H1 (cell line): ENCODE measurements around the gene FBXL5. TPM values are rescaled to one million over a fixed set of nuclear protein-coding genes. Genes with fewer than 3 reads are reported as not detected.

Experiments used
- CTCF ChIA-PET: fragments of 300-600 bp; sonication (Branson Sonifier 250); formaldehyde crosslinking; loops from one replicate; lab custom pipeline; 2021; ENCODE audit not compliant: partially characterized antibody; lab: Charles Lee
- POLR2A ChIA-PET: fragments of 300-600 bp; sonication (Branson Sonifier 250); formaldehyde crosslinking; loops from one replicate; lab custom pipeline; 2021; ENCODE audit warnings: inconsistent platforms; ENCODE audit not compliant: partially characterized antibody; lab: Charles Lee
- DNase-seq, 2 experiments: peaks; one replicate each; pipeline versions ENCODE4 v3.0.0 to v3.0.0-alpha.2; 2010 to 2022; ENCODE audit warnings: low spot score in 2 of 2, low read depth in 1 of 2, mixed read lengths in 1 of 2
- FAIRE-seq: peaks from 2 replicates; lab custom pipeline; 2011; peaks lifted over from hg19 to GRCh38; lab: Jason Lieb, UNC
- H2AFZ ChIP-seq: 2 replicates; pipeline ENCODE4 v1.8.1; 2012; ENCODE audit warnings: low read length, inconsistent platforms
- H2AK5ac ChIP-seq: 2 replicates; pipeline ENCODE4 v1.6.1; 2013; ENCODE audit warnings: low read depth, low read length
- H2BK120ac ChIP-seq: replicated peaks from 2 replicates; pipeline ENCODE3; 2013; ENCODE audit warnings: low read depth, low read length, inconsistent platforms
- H2BK12ac ChIP-seq: 2 replicates; pipeline ENCODE4 v1.6.1; 2013; ENCODE audit warnings: low read depth, low read length
- H2BK15ac ChIP-seq: 2 replicates; pipeline ENCODE4 v1.6.1; 2013; ENCODE audit warnings: low read length
- H2BK20ac ChIP-seq: 2 replicates; pipeline ENCODE4 v1.6.1; 2013; ENCODE audit warnings: low read length
- H2BK5ac ChIP-seq: 2 replicates; pipeline ENCODE4 v1.6.1; 2013; ENCODE audit warnings: low read depth, low read length
- H3K14ac ChIP-seq: 2 replicates; pipeline ENCODE4 v1.6.1; 2013; ENCODE audit warnings: inconsistent platforms; ENCODE audit not compliant: insufficient read length
- H3K18ac ChIP-seq: 2 replicates; pipeline ENCODE4 v1.6.1; 2013; ENCODE audit warnings: low read length; ENCODE audit errors: extremely low read depth
- H3K23ac ChIP-seq: 2 replicates; pipeline ENCODE4 v1.6.1; 2013; ENCODE audit warnings: inconsistent platforms; ENCODE audit not compliant: insufficient read length
- H3K23me2 ChIP-seq: 2 replicates; pipeline ENCODE4 v1.6.1; 2013; ENCODE audit warnings: low read depth, low read length
- H3K27ac ChIP-seq: 2 replicates; pipeline ENCODE4 v1.6.1; 2011; ENCODE audit warnings: low read depth, low read length, inconsistent platforms
- H3K27me3 ChIP-seq, 4 experiments: replicated peaks in 1 of 4; 1 replicate in 1 of 4; 2 replicates in 3 of 4; pipeline versions ENCODE4 v1.6.1 to v1.8.1; 2011 to 2013; ENCODE audit warnings: low read length in 3 of 4, mild to moderate bottlenecking in 3 of 4, inconsistent platforms in 2 of 4, mixed read lengths in 2 of 4, moderate library complexity in 1 of 4; ENCODE audit not compliant: control insufficient read depth in 3 of 4, insufficient read depth in 3 of 4; ENCODE audit errors: extremely low read depth in 1 of 4
- H3K36me3 ChIP-seq, 4 experiments: 2 replicates each; pipeline versions ENCODE4 v1.6.1 to v1.8.1; 2011 to 2013; ENCODE audit warnings: mild to moderate bottlenecking in 4 of 4, low read length in 3 of 4, moderate library complexity in 2 of 4, control low read depth in 1 of 4, inconsistent platforms in 1 of 4; ENCODE audit not compliant: insufficient read depth in 4 of 4, control insufficient read depth in 2 of 4
- H3K4ac ChIP-seq: replicated peaks from 2 replicates; pipeline ENCODE3; 2013; ENCODE audit warnings: low read length, low read depth, mixed read lengths, inconsistent platforms; ENCODE audit not compliant: insufficient read length
- H3K4me1 ChIP-seq, 4 experiments: replicated peaks in 1 of 4; 1 replicate in 1 of 4; 2 replicates in 3 of 4; pipeline versions ENCODE4 v1.6.1 to v1.8.1; 2011 to 2013; ENCODE audit warnings: low read length in 3 of 4, inconsistent platforms in 2 of 4, mixed read lengths in 1 of 4; ENCODE audit not compliant: insufficient read depth in 4 of 4, control insufficient read depth in 3 of 4
- H3K4me2 ChIP-seq, 2 experiments: 2 replicates each; pipeline versions ENCODE4 v1.6.1 to v1.8.1; 2011 to 2013; ENCODE audit warnings: low read depth in 2 of 2, low read length in 2 of 2, control low read depth in 1 of 2, inconsistent platforms in 1 of 2, mild to moderate bottlenecking in 1 of 2; ENCODE audit not compliant: insufficient read depth in 1 of 2
- H3K4me3 ChIP-seq, 4 experiments: fragments of 200-600, 300-600 bp in 1 of 4; sonication (generic), shearing (Covaris generic), sonication (Bioruptor Twin) in 1 of 4; 2 replicates each; pipeline versions ENCODE4 v1.5.1 to v1.8.1; 2011 to 2016; ENCODE audit warnings: low read length in 4 of 4, low read depth in 3 of 4, control low read depth in 2 of 4, inconsistent platforms in 2 of 4, mild to moderate bottlenecking in 2 of 4, mixed read lengths in 1 of 4, moderate library complexity in 1 of 4; ENCODE audit not compliant: insufficient read depth in 2 of 4; ENCODE audit errors: extremely low read depth in 1 of 4
- H3K56ac ChIP-seq: replicated peaks from 2 replicates; pipeline ENCODE3; 2013; ENCODE audit warnings: low read depth, mild to moderate bottlenecking, mixed read lengths, low read length, inconsistent platforms; ENCODE audit not compliant: insufficient read length
- H3K79me1 ChIP-seq: 2 replicates; pipeline ENCODE4 v1.6.1; 2013; ENCODE audit warnings: low read depth, low read length, control low read depth
- H3K79me2 ChIP-seq, 2 experiments: 2 replicates each; pipeline versions ENCODE4 v1.6.1 to v1.8.1; 2012 to 2013; ENCODE audit warnings: low read length in 2 of 2, mild to moderate bottlenecking in 2 of 2, inconsistent platforms in 1 of 2; ENCODE audit not compliant: insufficient read depth in 2 of 2, control insufficient read depth in 1 of 2
- H3K9ac ChIP-seq, 4 experiments: replicated peaks in 1 of 4; 1 replicate in 1 of 4; 2 replicates in 3 of 4; pipeline versions ENCODE4 v1.6.1 to v1.8.1; 2011 to 2013; ENCODE audit warnings: low read depth in 3 of 4, low read length in 3 of 4, control low read depth in 2 of 4, mild to moderate bottlenecking in 2 of 4, moderate library complexity in 2 of 4, inconsistent platforms in 1 of 4; ENCODE audit errors: extremely low read depth in 1 of 4
- H3K9me3 ChIP-seq, 2 experiments: 2 replicates each; pipeline versions ENCODE4 v1.6.1 to v1.8.1; 2012 to 2013; ENCODE audit warnings: mild to moderate bottlenecking in 2 of 2, moderate library complexity in 2 of 2, control low read depth in 1 of 2, inconsistent platforms in 1 of 2, low read depth in 1 of 2, low read length in 1 of 2, mixed read lengths in 1 of 2; ENCODE audit not compliant: insufficient read depth in 2 of 2
- H4K20me1 ChIP-seq, 2 experiments: replicated peaks in 1 of 2; 2 replicates each; pipeline versions ENCODE3 to v1.8.1; 2011 to 2013; ENCODE audit warnings: inconsistent platforms in 2 of 2, low read length in 2 of 2, mild to moderate bottlenecking in 1 of 2; ENCODE audit not compliant: insufficient read depth in 2 of 2, control insufficient read depth in 1 of 2
- H4K5ac ChIP-seq: 2 replicates; pipeline ENCODE4 v1.6.1; 2013; ENCODE audit warnings: low read length, low read depth, mixed read lengths, inconsistent platforms; ENCODE audit not compliant: insufficient read length
- H4K8ac ChIP-seq: 2 replicates; pipeline ENCODE4 v1.8.0; 2013; ENCODE audit warnings: mild to moderate bottlenecking, moderate library complexity, low read length, inconsistent platforms; ENCODE audit not compliant: insufficient read depth; ENCODE audit errors: extremely low read depth
- H4K91ac ChIP-seq: replicated peaks from 2 replicates; pipeline ENCODE3; 2013; ENCODE audit warnings: low read length, mixed read lengths, inconsistent platforms; ENCODE audit not compliant: insufficient read length
- BACH1 ChIP-seq: IDR thresholded peaks from 2 replicates; pipeline ENCODE4 v1.6.1; 2012; ENCODE audit warnings: low read length, improper control_type of control experiment
- BRCA1 ChIP-seq: IDR thresholded peaks from 2 replicates; pipeline ENCODE4 v1.6.1; 2012; ENCODE audit warnings: low read depth, low read length, improper control_type of control experiment
- EP300 ChIP-seq, 2 experiments: IDR thresholded peaks; 1 replicate in 1 of 2; 2 replicates in 1 of 2; pipeline ENCODE4 v1.6.1; 2011 to 2012; ENCODE audit warnings: low read depth in 2 of 2, low read length in 2 of 2, mild to moderate bottlenecking in 2 of 2, borderline replicate concordance in 1 of 2, inconsistent platforms in 1 of 2, moderate library complexity in 1 of 2
- HDAC2 ChIP-seq, 2 experiments: fragments of 300-600 bp in 1 of 2; sonication (generic) in 1 of 2; IDR thresholded peaks; 2 replicates each; pipeline ENCODE4 v1.6.1; 2011 to 2012; ENCODE audit warnings: low read depth in 2 of 2, low read length in 2 of 2, mild to moderate bottlenecking in 2 of 2, moderate library complexity in 2 of 2, borderline replicate concordance in 1 of 2, inconsistent platforms in 1 of 2
- POLR2A ChIP-seq, 2 experiments: IDR thresholded peaks; 1 replicate in 1 of 2; 2 replicates in 1 of 2; pipeline ENCODE4 v1.6.1; 2011; ENCODE audit warnings: low read depth in 2 of 2, low read length in 2 of 2, mild to moderate bottlenecking in 2 of 2; ENCODE audit errors: control extremely low read depth in 1 of 2
- POU5F1 ChIP-seq: IDR thresholded peaks from 2 replicates; pipeline ENCODE4 v1.6.1; 2011; ENCODE audit warnings: low read depth, mild to moderate bottlenecking, low read length, moderate library complexity
- SAP30 ChIP-seq: fragments of 300-600 bp; sonication (generic); IDR thresholded peaks from 2 replicates; pipeline ENCODE4 v1.7.1; 2012; ENCODE audit warnings: low read length, moderate library complexity, mild to moderate bottlenecking, inconsistent platforms; ENCODE audit not compliant: insufficient read depth, insufficient replicate concordance
- SIN3A ChIP-seq, 2 experiments: IDR thresholded peaks in 1 of 2; conservative IDR thresholded peaks in 1 of 2; 2 replicates each; pipeline ENCODE4 v1.6.1; 2011 to 2012; ENCODE audit warnings: low read length in 2 of 2, improper control_type of control experiment in 1 of 2, low read depth in 1 of 2, mild to moderate bottlenecking in 1 of 2
- SP4 ChIP-seq: IDR thresholded peaks from 2 replicates; pipeline ENCODE4 v1.6.1; 2012; ENCODE audit warnings: low read length, inconsistent platforms
- TBP ChIP-seq: IDR thresholded peaks from 2 replicates; pipeline ENCODE4 v1.6.1; 2011; ENCODE audit warnings: low read depth, low read length, improper control_type of control experiment
- WGBS, 2 experiments: shearing (Covaris generic) in 1 of 2; methylation state at CpG; one replicate each; pipeline versions ENCODE4 v1.1.6 to v1.1.7; 2013 to 2015; ENCODE audit warnings: low lambda C conversion rate in 2 of 2, mixed read lengths in 2 of 2, inconsistent platforms in 1 of 2, low coverage in 1 of 2, missing lambda C conversion rate in 1 of 2; ENCODE audit not compliant: insufficient replicate concordance in 2 of 2, insufficient coverage in 1 of 2, insufficient read length in 1 of 2; ENCODE audit errors: extremely low coverage in 1 of 2, missing lambda C conversion rate in 1 of 2; 5-methylcytosine and 5-hydroxymethylcytosine counted together
- polyA plus RNA-seq, 7 experiments: library from polyadenylated mRNA; depleted of rRNA in 3 of 7; stranded (reverse) in 5 of 7; unstranded in 2 of 7; fragments of >200 nt in 5 of 7; fragments of 200-250 nt in 2 of 7; gene quantifications; 1 replicate in 5 of 7; 2 replicates in 1 of 7; 4 replicates in 1 of 7; pipeline versions ENCODE4 v1.2.1 to v1.2.3, GENCODE V29; 2011 to 2013; ENCODE audit warnings: missing spikeins in 2 of 7, mixed read lengths in 2 of 7
- total RNA-seq: library from RNA; stranded (reverse); fragmentation: NEBNext Ultra II Directional; extraction: Animal tissue kit (Norgen Biotek cat#: 25700); gene quantifications from 2 replicates; pipeline ENCODE4 v1.2.1, GENCODE V29; 2021
- TF ChIP-seq, protein P1 (sequence below): IDR thresholded peaks from 2 replicates; pipeline ENCODE4 v1.6.1; 2011; ENCODE audit warnings: low read length, improper control_type of control experiment

Gene FBXL5
- total and polyA plus RNA-seq, 2 of the 8 experiments (the other 6 are each of a cell fraction or from before 2014, with no cell fraction given) = 34.6 to 62.7 TPM

- H4K5ac ChIP-seq = no peak within 1 kb of the TSS
- no peak for FAIRE-seq
- TF ChIP-seq EP300 (IDR thresholded peaks at IDR 0.05; ENCODE audit: borderline replicate concordance in 1 of 2, low read depth in 2 of 2, low read length in 2 of 2) (no peak), SIN3A (conservative IDR thresholded peaks at IDR 0.05 in 1 of 2, IDR thresholded peaks at IDR 0.05 in 1 of 2; ENCODE audit: low read depth in 1 of 2, low read length in 2 of 2) (no peak), POLR2A (IDR thresholded peaks at IDR 0.05; ENCODE audit: control extremely low read depth in 1 of 2, low read depth in 2 of 2, low read length in 2 of 2) (no peak), SP4 (no peak), BRCA1 (no peak), POU5F1 (no peak), TBP (no peak), BACH1 (no peak), SAP30 (no peak), HDAC2 (IDR thresholded peaks at IDR 0.05; ENCODE audit: borderline replicate concordance in 1 of 2, low read depth in 2 of 2, low read length in 2 of 2) (no peak)
- TF ChIP-seq, protein P1, sequence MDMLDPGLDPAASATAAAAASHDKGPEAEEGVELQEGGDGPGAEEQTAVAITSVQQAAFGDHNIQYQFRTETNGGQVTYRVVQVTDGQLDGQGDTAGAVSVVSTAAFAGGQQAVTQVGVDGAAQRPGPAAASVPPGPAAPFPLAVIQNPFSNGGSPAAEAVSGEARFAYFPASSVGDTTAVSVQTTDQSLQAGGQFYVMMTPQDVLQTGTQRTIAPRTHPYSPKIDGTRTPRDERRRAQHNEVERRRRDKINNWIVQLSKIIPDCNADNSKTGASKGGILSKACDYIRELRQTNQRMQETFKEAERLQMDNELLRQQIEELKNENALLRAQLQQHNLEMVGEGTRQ = no peak
Measured at GRCh38 chr4:15702941-15703403, 47.8 kb upstream of the FBXL5 start, which contains the start of gene BST1. TSS of gene BST1 (plus strand) at chr4:15703065. CDS start at chr4:15703145, 80 bp downstream.

More at GRCh38 chr4:15702941-15703403, 47.8 kb upstream of the FBXL5 start, which contains the start of gene BST1:
- no peaks in the 10 kb centered on the region for H4K20me1 ChIP-seq
- no peak within 1 kb of the TSS for H3K23ac ChIP-seq
- 0 out of 2 replicates have a peak within 1 kb of the TSS, but pooled peaks have one; percentile 17 for H2BK12ac ChIP-seq
- H3K79me1 ChIP-seq = no peaks in the 10 kb centered on the region
- peaks cover 0 to 3% (median 0%) of the 10 kb centered on the region in 4 experiments; a peak in 1 of 7 replicates for H3K4me1 ChIP-seq
- 90% methylated on average over 41 of the region's 43 CpGs; no CpG with 5 or more reads in 1 of the 2 experiments for WGBS, 2 experiments
- no peak within 1 kb of the TSS for H2AFZ ChIP-seq
- no peaks in the 10 kb centered on the region for H3K36me3 ChIP-seq
- H3K4ac ChIP-seq = no peak within 1 kb of the TSS
- peak within 1 kb of the TSS; percentile 24; the same call in 1 of the 2 replicates for H2AK5ac ChIP-seq
- peaks cover 5% of the 10 kb centered on the region; the same call in 1 of the 2 replicates for H3K23me2 ChIP-seq
- no peak within 1 kb of the TSS for H2BK15ac ChIP-seq
- H3K9me3 ChIP-seq = no peaks in the 10 kb centered on the region; a peak in 1 of 4 replicates
- peak within 1 kb of the TSS in 2 of 4 experiments; percentile 35 to 56; a peak in 4 of 8 replicates for H3K4me3 ChIP-seq
- POLR2A ChIA-PET = interaction anchor here (1.1 to 1.3 kb wide), 2 partner anchors 9 to 22 kb away, joined by 4 to 8 read pairs; partner anchors contain the start of gene FAM200B
- no peak for DNase-seq
- peak within 1 kb of the TSS; percentile 39 for H4K8ac ChIP-seq
- no peak within 1 kb of the TSS for H3K14ac ChIP-seq
- no peak within 1 kb of the TSS for H2BK20ac ChIP-seq
- no peak within 1 kb of the TSS for H2BK120ac ChIP-seq
- H3K56ac ChIP-seq = no peak within 1 kb of the TSS
- no peak within 1 kb of the TSS for H4K91ac ChIP-seq
- H3K27me3 ChIP-seq = no peaks in the 10 kb centered on the region
- no peak within 1 kb of the TSS for H3K27ac ChIP-seq
- no peak within 1 kb of the TSS for H3K18ac ChIP-seq
- H2BK5ac ChIP-seq = no peak within 1 kb of the TSS
- no peaks in the 10 kb centered on the region for H3K79me2 ChIP-seq
- H3K9ac ChIP-seq = peak within 1 kb of the TSS in 1 of 4 experiments; percentile 54; a peak in 1 of 7 replicates
- CTCF ChIA-PET = no interaction called here
- peak within 1 kb of the TSS; percentile 28 to 86 for H3K4me2 ChIP-seq
